ENCODE results near the gene RITA1.
"Not testable (repeated sequence)": the region's sequence is repeated elsewhere in the genome, so short reads cannot be mapped to it uniquely, and the experiment has no call there.

The RITA1 gene

GRCh38 chr12:113185180-113186032 lies at the start of gene RITA1, which contains the start of gene DDX54:
Gene RITA1, plus strand, starts transcription at chr12:113185721. Its CDS starts 1,026 bp downstream, at chr12:113186747.
Gene DDX54, minus strand, starts transcription at chr12:113185478. Its CDS starts 27 bp downstream, at chr12:113185451.
- DNase-seq (ENCODE audit: insufficient read length, low spot score) (no peak), FAIRE-seq (no peak)
- no peak for TF ChIP-seq CTCF (IDR thresholded peaks at IDR 0.05; ENCODE audit: insufficient read depth, missing control alignments)

- FAIRE-seq, result no peak
- no peak for DNase-seq (ENCODE audit: insufficient read length, low spot score)
- no peak for TF ChIP-seq CTCF (IDR thresholded peaks at IDR 0.05; ENCODE audit: insufficient read depth, missing control alignments)
Observed at GRCh38 chr12:113136128-113136989, 49.2 kb upstream of the RITA1 start.

- FAIRE-seq, result no peak
- no peak for DNase-seq (ENCODE audit: insufficient read length, low spot score)
- TF ChIP-seq CTCF (IDR thresholded peaks at IDR 0.05; ENCODE audit: insufficient read depth, missing control alignments), result no peak
Observed at GRCh38 chr12:113136990-113137511, 48.5 kb upstream of the RITA1 start.

- DNase-seq (ENCODE audit: insufficient read length, low spot score) (no peak), FAIRE-seq (no peak)
- no peak for TF ChIP-seq CTCF (IDR thresholded peaks at IDR 0.05; ENCODE audit: insufficient read depth, missing control alignments)
Observed at GRCh38 chr12:113137861-113138783, 47.4 kb upstream of the RITA1 start.

GRCh38 chr12:113138826-113139225 lies 46.7 kb upstream of the RITA1 start:
- TF ChIP-seq CTCF (IDR thresholded peaks at IDR 0.05; ENCODE audit: insufficient read depth, missing control alignments), result no peak
- no peak for FAIRE-seq
- no peak for DNase-seq (ENCODE audit: insufficient read length, low spot score)

- DNase-seq (ENCODE audit: insufficient read length, low spot score) (no peak), FAIRE-seq (no peak)
- no peak for TF ChIP-seq CTCF (IDR thresholded peaks at IDR 0.05; ENCODE audit: insufficient read depth, missing control alignments)
Observed at GRCh38 chr12:113140706-113141105, 44.8 kb upstream of the RITA1 start.

- not testable (repeated sequence) for FAIRE-seq; DNase-seq (ENCODE audit: insufficient read length, low spot score)
Observed at GRCh38 chr12:113141716-113142115, 43.8 kb upstream of the RITA1 start.
